GM18499 (cell line): Measurements from ENCODE around the gene CLEC20A.

ENCODE experiments used
- ATAC-seq: cut with Tn5 transposase; IDR thresholded peaks from one replicate; pipeline ENCODE4 v1.9.1; 2021; ENCODE audit warnings: moderate number of reproducible peaks; ENCODE audit not compliant: insufficient read depth, unreplicated experiment

The CLEC20A gene

DNA sequence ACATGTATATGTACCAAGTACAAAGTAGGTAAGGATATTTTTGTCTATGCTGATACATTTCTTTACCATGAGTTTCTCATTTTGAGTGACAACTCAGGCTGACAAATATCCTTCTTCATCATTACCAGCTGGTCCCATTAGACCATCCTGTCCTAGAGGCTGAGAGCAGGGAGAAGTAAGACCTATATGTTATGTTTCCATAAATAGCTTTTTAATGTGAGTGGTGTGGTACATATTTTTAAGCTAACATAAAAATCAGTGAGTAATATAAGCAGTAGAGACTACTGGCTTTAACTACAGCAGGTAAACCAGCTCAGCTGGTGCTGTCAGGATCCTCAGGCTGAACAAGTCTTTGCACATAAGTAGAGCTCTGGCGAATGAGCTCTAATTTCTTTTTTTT lies 62.4 kb downstream of the CLEC20A start:
- ATAC-seq, result no peak
